GM13976 (cell line): ENCODE results near the gene NRG3.

Experiments
- DNase-seq: peaks from one replicate; pipeline ENCODE4 v3.0.0; 2012; ENCODE audit warnings: low spot score
- in situ Hi-C: fragments of 300-500 bp; cut with MboI; formaldehyde crosslinking; loops from one replicate; pipeline ENCODE4 v1.12.0; 2022; ENCODE audit warnings: low sequenced_read_pairs, mixed read lengths, inconsistent platforms; ENCODE audit not compliant: unreplicated experiment
- TF ChIP-seq, protein P1 (sequence below): IDR thresholded peaks from 2 replicates; pipeline ENCODE4 v1.5.1; 2012; ENCODE audit warnings: borderline replicate concordance, mild to moderate bottlenecking; ENCODE audit not compliant: insufficient read depth; ENCODE audit errors: extremely low read depth, missing control alignments, control extremely low read depth

Gene NRG3

GRCh38 chr10:82618007-82618406 is 743.0 kb downstream of the NRG3 start:
- DNase-seq, result no peak
- in situ Hi-C loops, result no loop called here
- TF ChIP-seq, protein P1, sequence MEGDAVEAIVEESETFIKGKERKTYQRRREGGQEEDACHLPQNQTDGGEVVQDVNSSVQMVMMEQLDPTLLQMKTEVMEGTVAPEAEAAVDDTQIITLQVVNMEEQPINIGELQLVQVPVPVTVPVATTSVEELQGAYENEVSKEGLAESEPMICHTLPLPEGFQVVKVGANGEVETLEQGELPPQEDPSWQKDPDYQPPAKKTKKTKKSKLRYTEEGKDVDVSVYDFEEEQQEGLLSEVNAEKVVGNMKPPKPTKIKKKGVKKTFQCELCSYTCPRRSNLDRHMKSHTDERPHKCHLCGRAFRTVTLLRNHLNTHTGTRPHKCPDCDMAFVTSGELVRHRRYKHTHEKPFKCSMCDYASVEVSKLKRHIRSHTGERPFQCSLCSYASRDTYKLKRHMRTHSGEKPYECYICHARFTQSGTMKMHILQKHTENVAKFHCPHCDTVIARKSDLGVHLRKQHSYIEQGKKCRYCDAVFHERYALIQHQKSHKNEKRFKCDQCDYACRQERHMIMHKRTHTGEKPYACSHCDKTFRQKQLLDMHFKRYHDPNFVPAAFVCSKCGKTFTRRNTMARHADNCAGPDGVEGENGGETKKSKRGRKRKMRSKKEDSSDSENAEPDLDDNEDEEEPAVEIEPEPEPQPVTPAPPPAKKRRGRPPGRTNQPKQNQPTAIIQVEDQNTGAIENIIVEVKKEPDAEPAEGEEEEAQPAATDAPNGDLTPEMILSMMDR, result no peak

- in situ Hi-C loops, result no loop called here
- no peak for DNase-seq
- TF ChIP-seq, protein P1, result no peak
Measured at GRCh38 chr10:82621680-82622079, 746.7 kb downstream of the NRG3 start.

GRCh38 chr10:82622479-82622878 is 747.5 kb downstream of the NRG3 start:
- TF ChIP-seq, protein P1, result no peak
- DNase-seq, result no peak
- in situ Hi-C loops, result no loop called here

DNA sequence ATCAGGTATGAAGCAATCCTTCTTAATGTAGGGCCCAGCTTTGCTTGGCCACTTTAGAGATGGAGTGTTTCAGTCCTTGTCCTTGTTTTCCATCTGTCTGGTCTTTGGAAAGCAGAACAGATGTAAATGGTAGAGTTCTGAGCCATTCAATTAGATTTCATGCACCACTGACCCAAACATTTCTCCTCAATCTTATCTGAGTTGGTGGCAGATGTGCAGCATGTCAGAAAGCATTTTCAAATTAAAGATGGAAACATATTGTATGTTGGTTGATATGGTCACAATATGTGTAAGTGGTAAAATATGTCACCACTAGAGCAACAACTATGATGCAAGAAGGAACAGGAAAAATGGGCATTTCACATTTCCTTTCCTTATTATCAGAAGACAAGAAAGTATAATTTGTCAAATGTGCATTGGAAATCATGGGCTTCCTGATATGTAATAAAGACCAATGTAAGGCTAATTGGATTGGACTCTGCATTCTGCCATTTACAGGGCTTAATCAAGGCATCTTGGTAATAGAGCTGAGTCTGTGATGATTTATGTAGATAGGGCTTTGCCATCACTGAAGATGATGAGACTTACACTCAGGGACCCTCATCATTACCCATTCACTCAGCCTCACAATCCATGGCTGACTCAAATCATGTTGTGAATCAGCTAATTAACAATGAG is 750.7 kb downstream of the NRG3 start:
- TF ChIP-seq, protein P1, result no peak
- in situ Hi-C loops, result no loop called here
- no peak for DNase-seq

GRCh38 chr10:82628373-82628772 is 753.4 kb downstream of the NRG3 start:
- TF ChIP-seq, protein P1, result no peak
- in situ Hi-C loops, result no loop called here
- no peak for DNase-seq

- no peak for DNase-seq
- TF ChIP-seq, protein P1, result no peak
- in situ Hi-C loops, result no loop called here
Measured at GRCh38 chr10:82643076-82643475, 768.1 kb downstream of the NRG3 start.
